DOHH2 (cell line): Measurements from ENCODE around the gene LGALS3.

ENCODE experiments used
- H3F3A ChIP-seq: fragments of 200-600 bp; sonication (generic), shearing (Covaris generic); 2 replicates; pipeline ENCODE4 v1.6.0; 2016; ENCODE audit warnings: antibody characterized with exemption, mild to moderate bottlenecking; ENCODE audit not compliant: control insufficient read depth, insufficient read depth
- H3K27ac ChIP-seq: fragments of 200-600 bp; sonication (generic); 2 replicates; pipeline ENCODE4 v1.5.1; 2014; ENCODE audit warnings: low read depth, mild to moderate bottlenecking, low read length, moderate library complexity
- H3K27me3 ChIP-seq: fragments of 200-600 bp; sonication (generic); 2 replicates; pipeline ENCODE4 v1.6.1; 2014; ENCODE audit warnings: mild to moderate bottlenecking, low read length, mixed read lengths; ENCODE audit not compliant: control insufficient read depth
- H3K36me3 ChIP-seq: fragments of 200-600 bp; sonication (generic); 2 replicates; pipeline ENCODE4 v1.6.1; 2014; ENCODE audit warnings: mild to moderate bottlenecking, low read length, moderate library complexity, mixed read lengths; ENCODE audit not compliant: control insufficient read depth
- H3K4me1 ChIP-seq: fragments of 200-600 bp; sonication (generic); 2 replicates; pipeline ENCODE4 v1.6.1; 2014; ENCODE audit warnings: mild to moderate bottlenecking, low read length, mixed read lengths; ENCODE audit not compliant: control insufficient read depth
- H3K4me2 ChIP-seq: fragments of 200-600 bp; sonication (generic); 2 replicates; pipeline ENCODE4 v1.6.0; 2014; ENCODE audit warnings: mild to moderate bottlenecking, low read length, moderate library complexity
- H3K4me3 ChIP-seq: fragments of 200-600 bp; sonication (generic); 2 replicates; pipeline ENCODE4 v1.5.1; 2014; ENCODE audit warnings: mild to moderate bottlenecking, low read length, mixed read lengths
- H3K79me2 ChIP-seq: fragments of 200-600 bp; sonication (generic); 2 replicates; pipeline ENCODE4 v1.6.1; 2014; ENCODE audit warnings: mild to moderate bottlenecking, low read length, mixed read lengths; ENCODE audit not compliant: control insufficient read depth
- H3K9me2 ChIP-seq: fragments of 200-600 bp; sonication (generic); replicated peaks from 2 replicates; pipeline ENCODE4 v1.6.1; 2014; ENCODE audit warnings: mild to moderate bottlenecking, low read length, mixed read lengths; ENCODE audit not compliant: control insufficient read depth
- H3K9me3 ChIP-seq: fragments of 200-600 bp; sonication (generic); 2 replicates; pipeline ENCODE4 v1.6.1; 2014; ENCODE audit warnings: antibody characterized with exemption, low read length, mixed read lengths; ENCODE audit not compliant: control insufficient read depth, insufficient read depth
- H4K20me1 ChIP-seq: fragments of 200-600 bp; sonication (generic); 2 replicates; pipeline ENCODE4 v1.6.0; 2014; ENCODE audit warnings: low read depth, mild to moderate bottlenecking, antibody characterized with exemption, low read length, moderate library complexity; ENCODE audit not compliant: control insufficient read depth, insufficient read depth
- CTCF ChIP-seq: fragments of 200-600 bp; sonication (generic); IDR thresholded peaks from one replicate; pipeline ENCODE4 v1.5.1; 2014; ENCODE audit warnings: antibody characterized with exemption, mild to moderate bottlenecking, low read depth, low read length; ENCODE audit not compliant: poor library complexity, severe bottlenecking
- EZH2phosphoT487 ChIP-seq: fragments of 200-600 bp; sonication (generic); IDR thresholded peaks from 2 replicates; pipeline ENCODE4 v1.6.1; 2017; ENCODE audit warnings: borderline replicate concordance, mild to moderate bottlenecking, antibody characterized with exemption, low read length, moderate library complexity, mixed read lengths

Gene LGALS3

GRCh38 chr14:55099756-55100155, 29.3 kb upstream of the LGALS3 start:
- Histone ChIP-seq H3K4me1 (peaks cover 30% of the 10 kb centered on the region), H3K27ac (no peak overlapping the region), H4K20me1 (no peaks in the 10 kb centered on the region), H3K9me2 (no peaks in the 10 kb centered on the region), H3K27me3 (no peaks in the 10 kb centered on the region), H3K4me2 (no peak overlapping the region), H3K4me3 (no peak overlapping the region), H3K36me3 (no peaks in the 10 kb centered on the region), H3K79me2 (no peaks in the 10 kb centered on the region), H3F3A (no peaks in the 10 kb centered on the region), H3K9me3 (peaks cover 8% of the 10 kb centered on the region)
- TF ChIP-seq CTCF = no peak
- TF ChIP-seq EZH2phosphoT487 = no peak

GRCh38 chr14:55101698-55102097, 27.4 kb upstream of the LGALS3 start:
- Histone ChIP-seq H4K20me1 (no peaks in the 10 kb centered on the region), H3K4me1 (peaks cover 30% of the 10 kb centered on the region), H3K79me2 (no peaks in the 10 kb centered on the region), H3K4me2 (peak overlapping the region; percentile 53), H3K4me3 (peak overlapping the region; percentile 36; the same call in 1 of the 2 replicates), H3K9me3 (peaks cover 8% of the 10 kb centered on the region), H3K36me3 (no peaks in the 10 kb centered on the region), H3K9me2 (no peaks in the 10 kb centered on the region), H3F3A (no peaks in the 10 kb centered on the region), H3K27ac (0 out of 2 replicates have a peak overlapping the region, but pooled peaks have one; percentile 8), H3K27me3 (no peaks in the 10 kb centered on the region)
- TF ChIP-seq EZH2phosphoT487 (no peak), CTCF (no peak)

DNA sequence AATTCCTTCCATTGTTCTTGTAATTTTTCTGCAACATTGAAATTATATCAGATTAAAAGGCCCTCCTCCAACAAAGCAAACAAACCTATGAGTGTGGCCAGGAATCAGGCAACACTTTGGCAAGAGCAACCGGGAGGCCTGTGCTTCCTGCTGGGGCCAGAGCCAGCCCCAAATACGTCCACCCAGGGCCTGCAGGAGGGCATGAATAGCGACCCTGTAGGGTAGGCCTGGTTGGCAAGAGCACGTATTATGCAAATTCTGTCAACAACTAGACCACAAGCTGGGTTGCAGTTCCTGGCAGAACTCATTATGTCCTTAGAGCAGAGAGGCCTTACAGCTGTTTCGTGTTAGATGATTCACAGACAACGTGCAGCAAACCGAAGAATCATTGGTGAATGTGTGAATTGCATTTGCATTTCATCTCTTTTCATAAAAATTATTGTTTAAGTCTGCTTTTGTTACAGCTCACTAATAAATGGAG, 26.9 kb upstream of the LGALS3 start:
- peaks cover 30% of the 10 kb centered on the region for H3K4me1 ChIP-seq
- H3K9me3 ChIP-seq = peaks cover 8% of the 10 kb centered on the region
- H3K27me3 ChIP-seq = no peaks in the 10 kb centered on the region
- H3K27ac ChIP-seq = peak overlapping the region; percentile 22; the same call in 1 of the 2 replicates
- H4K20me1 ChIP-seq = no peaks in the 10 kb centered on the region
- H3F3A ChIP-seq = no peaks in the 10 kb centered on the region
- H3K9me2 ChIP-seq = no peaks in the 10 kb centered on the region
- no peaks in the 10 kb centered on the region for H3K79me2 ChIP-seq
- H3K36me3 ChIP-seq = no peaks in the 10 kb centered on the region
- peak overlapping the region; percentile 36 for H3K4me3 ChIP-seq
- H3K4me2 ChIP-seq = peak overlapping the region; percentile 53
- TF ChIP-seq EZH2phosphoT487 = no peak
- TF ChIP-seq CTCF = no peak
